ENCODE data around the gene ULBP1.
A peak's percentile ranks its signal among the peaks of the same experiment; 100 is the strongest.
"Not testable (repeated sequence)": the region's sequence is repeated elsewhere in the genome, so short reads cannot be mapped to it uniquely, and the experiment has no call there.

Gene ULBP1

GRCh38 chr6:149979293-149979692 lies 15.6 kb downstream of the ULBP1 start:
- no peak for DNase-seq

- DNase-seq, result no peak
Observed at GRCh38 chr6:149983145-149983544, 19.4 kb downstream of the ULBP1 start.

- DNase-seq, result no peak
Observed at GRCh38 chr6:149984773-149985172, 21.0 kb downstream of the ULBP1 start.

- DNase-seq, result no peak
Observed at GRCh38 chr6:149985481-149985937, 21.8 kb downstream of the ULBP1 start.

- no peak for DNase-seq
Observed at GRCh38 chr6:149987602-149988107, 23.9 kb downstream of the ULBP1 start.

GRCh38 chr6:149988550-149989346 lies 25.0 kb downstream of the ULBP1 start:
- no peak for DNase-seq

GRCh38 chr6:149990212-149990660 lies 26.5 kb downstream of the ULBP1 start:
- no peak for DNase-seq

GRCh38 chr6:149990661-149991471 lies 27.1 kb downstream of the ULBP1 start:
- no peak for DNase-seq

GRCh38 chr6:149991472-149991795 lies 27.7 kb downstream of the ULBP1 start:
- not testable (repeated sequence) for DNase-seq

GRCh38 chr6:149991838-149992237 lies 28.1 kb downstream of the ULBP1 start:
- no peak for DNase-seq

GRCh38 chr6:149995235-149995750 lies 31.6 kb downstream of the ULBP1 start:
- no peak for DNase-seq

- DNase-seq, result no peak
Observed at GRCh38 chr6:149995971-149996370, 32.2 kb downstream of the ULBP1 start.

GRCh38 chr6:149999636-150000035 lies 35.9 kb downstream of the ULBP1 start:
- no peak for DNase-seq

GRCh38 chr6:150001295-150002008 lies 37.7 kb downstream of the ULBP1 start:
- no peak for DNase-seq

- DNase-seq, result no peak
Observed at GRCh38 chr6:150002710-150003109, 39.0 kb downstream of the ULBP1 start.

GRCh38 chr6:150003599-150003998 lies 39.9 kb downstream of the ULBP1 start:
- not testable (repeated sequence) for DNase-seq

GRCh38 chr6:150004101-150004782 lies 40.5 kb downstream of the ULBP1 start:
- DNase-seq, result no peak

- peak; percentile 86 for DNase-seq
Observed at GRCh38 chr6:150004783-150005717, 41.3 kb downstream of the ULBP1 start.

GRCh38 chr6:150005761-150006651 lies 42.3 kb downstream of the ULBP1 start:
- DNase-seq, result no peak

- DNase-seq, result no peak
Observed at GRCh38 chr6:150006961-150007464, 43.3 kb downstream of the ULBP1 start.

Measured in fibroblast of skin of right quadriceps (primary cell).